ENCODE data around the gene CTNNBL1.

CTNNBL1 gene

DNA sequence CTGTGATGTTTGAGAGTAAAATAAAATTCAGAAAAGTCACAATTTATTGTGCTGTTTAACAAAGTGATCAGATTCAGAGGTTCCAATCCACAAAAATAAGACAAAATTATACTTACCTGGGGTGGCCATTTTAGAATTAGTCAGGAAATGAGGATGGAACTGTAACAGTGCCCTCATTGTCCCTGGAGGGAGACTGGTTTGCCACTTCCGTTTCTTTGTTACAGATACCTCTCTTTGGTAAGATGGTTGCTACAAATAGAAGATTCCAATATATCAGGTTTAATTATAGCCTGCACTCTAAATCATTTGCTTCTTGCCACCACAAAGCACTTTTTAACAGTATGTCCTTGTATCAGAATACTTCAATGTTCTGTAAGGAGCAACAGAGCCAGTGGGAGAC, 95.6 kb downstream of the CTNNBL1 start:
- no peak for DNase-seq

- DNase-seq: no peak
Observed at GRCh38 chr20:37790900-37791299, 97.1 kb downstream of the CTNNBL1 start.

GRCh38 chr20:37796121-37796520, 102.3 kb downstream of the CTNNBL1 start:
- DNase-seq: no peak

DNA sequence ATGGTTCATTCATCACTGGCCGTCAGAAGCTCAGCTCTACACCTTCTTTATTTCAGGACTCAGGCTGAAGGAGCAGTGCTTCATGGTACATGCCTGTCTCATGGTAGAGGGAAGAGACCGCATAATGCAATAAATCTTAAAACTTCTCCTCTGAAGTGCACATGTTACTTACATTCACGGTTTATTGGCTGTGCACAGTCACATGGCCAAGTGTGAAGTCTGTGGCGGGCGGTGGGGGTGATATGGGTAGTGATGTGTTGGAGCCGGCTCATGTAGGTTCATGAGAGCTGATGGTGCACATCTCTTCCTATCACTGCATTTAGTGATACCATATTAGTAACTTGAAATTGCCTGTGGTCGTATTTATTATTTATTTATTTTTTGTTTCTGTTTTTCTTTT, 102.9 kb downstream of the CTNNBL1 start:
- DNase-seq: no peak

GRCh38 chr20:37797669-37798175, 103.9 kb downstream of the CTNNBL1 start:
- no peak for DNase-seq

DNA sequence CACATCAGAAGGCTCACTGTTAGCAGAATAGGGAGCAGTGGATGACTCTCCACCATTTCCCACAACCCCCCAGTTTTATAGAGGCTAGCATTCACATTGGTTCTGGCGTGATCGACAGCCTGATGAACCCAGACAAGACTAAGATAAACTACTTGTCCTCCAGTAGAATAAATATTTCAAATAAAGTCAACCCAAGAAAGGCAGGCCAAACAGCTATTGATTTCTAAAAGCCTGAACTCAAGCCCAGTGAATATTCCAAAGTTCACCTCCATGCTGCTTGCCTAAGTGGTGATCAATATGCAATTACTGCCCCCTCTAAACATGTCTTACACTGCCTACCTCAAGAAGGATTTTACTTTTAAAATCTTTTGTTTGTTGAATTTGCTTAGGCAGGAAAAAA, 104.5 kb downstream of the CTNNBL1 start:
- no peak for DNase-seq

GRCh38 chr20:37800618-37801017, 106.8 kb downstream of the CTNNBL1 start:
- DNase-seq: no peak

DNA sequence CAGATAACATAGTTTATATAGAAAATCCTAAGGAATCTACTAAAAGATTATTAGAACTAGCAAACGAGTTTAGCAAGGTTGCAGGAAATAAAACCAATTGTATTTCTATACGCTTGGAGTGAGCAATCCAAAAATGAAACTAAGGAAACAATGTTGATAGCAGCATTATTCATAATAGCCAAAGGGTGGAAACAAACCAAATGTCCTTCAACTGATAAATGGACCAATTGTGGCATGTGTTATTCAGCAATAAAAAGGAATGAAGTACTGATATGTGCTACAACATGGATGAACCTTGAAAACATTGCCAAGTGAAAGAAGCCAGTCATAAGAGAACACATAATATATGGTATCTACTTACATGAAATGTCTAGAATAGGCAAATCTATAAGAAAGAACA, 108.1 kb downstream of the CTNNBL1 start:
- no peak for DNase-seq

DNA sequence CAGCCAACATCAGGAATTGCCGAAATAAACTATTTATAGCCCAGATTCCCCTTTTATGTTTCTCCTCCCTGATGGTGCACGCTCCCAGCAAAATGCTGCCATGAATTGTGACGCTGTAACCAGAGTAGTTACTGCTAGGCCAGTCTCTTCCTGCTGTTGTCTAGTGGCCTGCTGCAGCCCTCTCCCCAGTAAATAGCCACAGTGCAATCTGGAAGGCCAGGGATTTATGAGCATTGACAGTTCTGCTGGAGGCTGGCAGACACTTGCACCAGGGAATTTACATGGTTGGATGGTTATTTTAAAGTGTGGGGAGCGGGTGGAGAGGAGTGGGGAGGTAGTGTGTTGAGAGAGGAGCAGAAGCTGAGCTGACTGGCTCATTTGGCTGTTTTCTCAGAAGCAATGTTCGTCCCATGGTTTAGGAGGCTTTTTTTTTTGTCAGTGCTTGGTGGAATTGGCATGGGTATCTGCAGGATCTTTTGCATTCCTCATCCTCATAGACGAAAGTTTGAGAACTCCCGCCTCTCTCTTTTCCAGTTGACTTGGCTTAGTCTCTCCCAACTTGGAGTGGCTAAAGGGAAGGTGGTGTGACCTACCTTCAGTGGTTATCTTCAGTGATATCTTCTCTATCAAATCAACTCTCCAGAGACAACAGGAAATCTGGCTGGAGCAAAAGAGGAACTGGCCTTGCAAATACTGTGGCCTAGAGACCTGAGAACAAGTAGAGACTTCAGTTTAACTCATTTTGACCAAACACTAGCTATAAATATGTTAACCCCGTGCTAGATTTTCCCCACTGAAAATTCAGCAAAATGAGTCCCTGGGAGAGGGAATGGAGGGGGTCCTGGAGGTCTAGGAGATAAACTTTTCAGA, 109.8 kb downstream of the CTNNBL1 start:
- DNase-seq: no peak

GRCh38 chr20:37804584-37805566, 111.0 kb downstream of the CTNNBL1 start:
- no peak for DNase-seq

DNA sequence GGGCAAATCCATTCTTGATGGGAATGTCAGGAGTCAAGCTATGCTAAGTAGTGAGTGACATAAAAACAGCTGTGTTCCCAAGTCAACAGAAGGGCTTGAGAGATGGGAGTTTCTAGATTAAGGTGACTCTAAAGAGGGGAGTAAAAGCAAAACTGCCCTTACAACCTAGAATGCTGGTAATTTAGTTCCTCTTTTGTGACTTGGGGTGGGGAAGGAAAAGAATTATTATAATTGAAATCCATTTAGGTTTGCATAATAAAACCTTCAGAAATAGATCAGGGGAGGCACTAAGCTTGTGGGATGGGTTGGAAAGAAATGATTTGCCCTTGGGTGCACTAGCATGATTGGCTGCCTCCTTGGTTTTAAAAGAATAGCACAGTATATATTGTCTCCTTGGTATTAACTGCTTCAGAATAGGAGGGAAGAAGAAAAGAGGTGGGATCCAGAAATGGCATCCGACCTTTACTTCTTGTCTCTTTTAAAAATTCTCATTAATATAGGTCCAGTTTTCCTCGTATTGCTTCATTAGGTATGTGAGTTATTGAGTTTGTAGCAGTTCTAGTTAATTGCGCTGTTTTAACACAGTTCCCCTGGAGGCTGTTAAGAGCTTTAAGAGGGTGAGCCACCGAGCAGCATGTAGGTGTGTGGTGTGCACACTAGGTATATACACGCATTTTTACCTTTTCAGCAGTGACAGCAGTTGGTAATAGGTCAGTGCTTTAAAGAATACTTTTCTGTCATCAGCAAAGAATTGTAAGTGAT, 113.8 kb downstream of the CTNNBL1 start:
- DNase-seq: no peak

GRCh38 chr20:37808233-37809070, 114.6 kb downstream of the CTNNBL1 start:
- DNase-seq: no peak

DNA sequence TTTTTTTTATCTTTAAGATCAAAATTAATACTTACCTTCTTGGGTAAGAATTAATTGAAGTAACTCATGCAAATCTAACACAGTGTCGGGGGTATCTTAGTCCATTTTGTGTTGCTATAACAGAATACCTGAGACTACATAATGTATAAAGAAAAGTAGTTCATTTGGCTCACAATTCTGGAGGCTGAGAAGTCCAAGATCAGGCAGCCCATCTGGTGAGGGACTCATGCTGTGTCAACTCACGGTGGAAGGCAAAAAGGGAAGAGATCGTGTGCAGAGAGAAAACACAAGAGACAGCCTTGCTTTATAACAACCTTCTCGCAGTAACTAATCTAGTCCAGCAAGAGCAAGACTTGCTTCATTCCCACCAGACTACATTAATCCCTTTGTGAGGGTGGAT, 116.2 kb downstream of the CTNNBL1 start:
- no peak for DNase-seq

DNA sequence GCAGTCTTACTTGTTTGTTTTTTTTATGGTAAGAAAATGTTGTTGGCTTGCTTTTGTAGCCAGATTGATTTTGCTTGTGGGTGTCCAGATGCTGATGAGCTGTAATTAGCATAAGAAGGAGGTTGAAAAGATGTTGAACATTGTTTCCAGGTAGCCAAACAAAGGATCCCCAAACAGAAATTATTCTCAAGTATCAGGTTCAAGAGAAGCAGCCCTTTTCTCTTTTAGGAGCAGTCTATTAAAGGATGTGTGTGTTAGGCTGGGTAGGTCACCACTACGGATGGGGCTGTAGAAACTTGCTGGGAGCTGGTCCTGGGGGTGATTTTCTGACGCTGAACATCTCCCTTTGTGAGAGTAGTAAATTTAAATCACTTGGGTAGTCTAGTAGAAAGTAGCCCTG, 122.2 kb downstream of the CTNNBL1 start:
- no peak for DNase-seq

- no peak for DNase-seq
Observed at GRCh38 chr20:37816726-37817125, 122.9 kb downstream of the CTNNBL1 start.

DNA sequence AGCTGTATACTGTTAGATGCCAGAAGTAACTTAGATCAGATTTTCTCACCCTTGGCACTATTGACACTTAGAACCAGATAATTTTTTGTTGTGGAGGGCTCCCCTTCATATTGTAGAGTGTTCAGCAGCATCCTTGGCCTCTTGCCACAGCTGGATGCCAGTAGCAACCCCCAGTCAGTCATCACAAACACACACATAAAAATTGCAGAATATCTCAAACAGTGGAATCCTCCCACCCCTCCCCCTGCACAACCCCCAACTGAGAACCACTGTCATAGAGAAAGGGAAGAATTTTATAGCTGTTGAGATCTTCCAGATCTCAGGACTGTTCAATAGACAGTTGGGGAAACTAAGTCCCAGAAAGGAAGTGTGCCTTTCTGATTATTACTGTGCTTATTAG, 127.9 kb downstream of the CTNNBL1 start:
- DNase-seq: no peak

DNA sequence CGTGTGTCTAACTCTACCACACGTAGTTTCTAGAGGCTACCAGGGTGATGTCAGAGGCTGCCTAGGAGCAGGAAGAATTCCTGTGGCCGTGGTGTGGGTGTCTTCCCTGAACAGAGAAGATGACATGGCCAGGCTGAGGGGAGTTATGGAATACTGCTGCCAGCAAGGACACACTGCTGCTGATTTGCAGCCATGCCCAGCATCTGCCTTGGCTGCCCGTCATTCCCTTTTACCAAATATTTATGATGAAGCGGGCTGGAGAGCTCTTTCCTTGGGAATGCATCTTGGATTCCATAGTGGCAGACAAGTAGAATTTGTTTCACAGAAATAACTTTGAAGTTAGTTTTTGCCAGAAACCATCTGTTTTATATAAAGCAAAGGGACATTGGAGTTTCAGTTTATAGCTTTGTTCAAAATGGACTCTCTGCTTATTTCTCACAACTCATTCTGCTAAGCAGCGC, 128.3 kb downstream of the CTNNBL1 start:
- DNase-seq: no peak

DNA sequence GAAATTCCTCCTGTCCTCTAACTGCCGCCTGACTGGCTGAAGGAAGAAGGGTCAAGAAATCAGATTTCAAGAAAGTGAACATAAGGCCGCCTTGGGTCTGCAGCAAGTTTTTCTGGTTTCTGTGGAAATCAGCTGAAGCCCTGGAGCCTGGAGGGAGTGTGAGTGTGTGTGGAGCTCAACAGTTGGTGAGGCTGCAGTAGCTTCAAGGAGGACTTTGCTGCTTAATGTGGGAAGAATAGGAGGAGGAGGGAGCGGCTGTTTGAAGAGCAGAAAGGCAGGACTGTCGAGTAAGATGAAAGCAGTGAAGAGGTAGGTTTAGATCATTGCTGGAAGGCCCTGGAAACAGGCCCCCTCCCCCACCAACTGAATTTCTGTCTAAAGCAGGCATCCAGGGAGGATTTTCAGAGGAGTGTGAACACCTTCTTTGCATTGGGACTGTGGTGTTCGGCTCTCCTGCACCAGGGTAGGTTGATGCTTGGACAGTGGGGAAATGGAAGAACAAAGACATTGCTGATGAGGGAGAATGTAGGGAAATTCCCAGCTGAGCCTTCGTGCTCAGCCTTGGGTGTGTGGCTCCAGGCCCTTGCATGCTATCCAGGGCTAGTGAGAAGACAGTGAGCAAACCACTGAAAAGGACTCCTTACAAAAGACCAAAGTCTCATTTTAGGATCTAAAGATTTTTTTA, 129.6 kb downstream of the CTNNBL1 start:
- no peak for DNase-seq

DNA sequence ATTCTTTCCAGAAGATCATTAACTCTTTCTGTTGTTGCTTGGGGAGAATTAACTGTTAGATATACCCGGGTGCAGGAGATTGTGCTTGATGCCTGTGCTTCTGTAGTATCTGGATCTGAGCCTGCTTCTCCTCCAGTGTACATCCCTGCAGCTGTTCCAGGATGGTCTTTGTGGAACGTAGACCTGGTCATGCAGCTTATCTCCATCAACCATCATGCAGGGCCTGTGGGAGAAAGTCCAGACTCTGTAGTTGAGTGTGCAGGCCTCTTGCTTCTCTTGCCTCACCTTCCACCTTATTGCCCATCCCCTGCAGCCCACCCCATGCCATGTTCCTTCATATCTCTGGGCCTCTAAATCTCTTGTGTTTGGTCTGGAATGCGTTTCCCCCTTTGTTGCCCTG, 133.8 kb downstream of the CTNNBL1 start:
- DNase-seq: no peak

GRCh38 chr20:37828684-37829083, 134.9 kb downstream of the CTNNBL1 start:
- DNase-seq: no peak

- no peak for DNase-seq
Observed at GRCh38 chr20:37829128-37829527, 135.3 kb downstream of the CTNNBL1 start.

All from stimulated activated CD4-positive, alpha-beta T cell treated with anti-CD3 and anti-CD28 coated beads, Interleukin-1b, Interleukin-23, amount 100 ng/mL, for 48 hours (primary cell).